ENCODE data around the gene SREBF1. TPM values are rescaled to one million over a fixed set of nuclear protein-coding genes. Genes with fewer than 3 reads are reported as not detected.

SREBF1 gene
- total and polyA plus RNA-seq, 2 experiments from 2014 or later = 39.6 to 85.3 TPM

- Mint-ChIP-seq H3K36me3 (ENCODE audit: low read depth) (no peaks in the 10 kb centered on the region), H3K27ac (no peak overlapping the region), H3K9me3 (no peaks in the 10 kb centered on the region; the same call in 2 of the 3 replicates), H3K4me3 (no peak overlapping the region), H3K4me1 (peaks cover 18% of the 10 kb centered on the region), H3K27me3 (ENCODE audit: insufficient read depth, low read depth, poor library complexity) (peaks cover 22% of the 10 kb centered on the region)
- Histone ChIP-seq H3K27ac (ENCODE audit: low read depth) (no peak overlapping the region), H2AFZ (no peak overlapping the region), H3K4me3 (no peak overlapping the region), H3K27me3 (ENCODE audit: insufficient read depth) (peaks cover 28% of the 10 kb centered on the region), H3K79me2 (replicated peaks; ENCODE audit: insufficient read depth) (no peaks in the 10 kb centered on the region), H3F3A (replicated peaks; ENCODE audit: low read depth) (peaks cover 13% of the 10 kb centered on the region; the same call in 1 of the 2 replicates), H3K4me2 (peak overlapping the region; percentile 21; the same call in 1 of the 2 replicates), H3K36me3 (ENCODE audit: insufficient read depth) (no peaks in the 10 kb centered on the region), H3K4me1 (ENCODE audit: insufficient read depth) (peaks cover 25% of the 10 kb centered on the region), H4K20me1 (replicated peaks; ENCODE audit: insufficient read depth) (no peaks in the 10 kb centered on the region), H3K9me2 (ENCODE audit: insufficient read depth) (no peaks in the 10 kb centered on the region)
- no peak for DNase-seq (ENCODE audit: low spot score)
- no peak for ATAC-seq
- TF ChIP-seq STAT1 (IDR thresholded peaks at IDR 0.05; ENCODE audit: unreplicated experiment) = no peak
- TF ChIP-seq ZNF331 (CRISPR knock-in tag; IDR thresholded peaks at IDR 0.05; ENCODE audit: low read depth) = no peak
These were observed 58.3 kb downstream of the SREBF1 start for GRCh38 chr17:17778308-17779014.

- no peak overlapping the region for H3K4me3 Mint-ChIP-seq
- no peak for DNase-seq (ENCODE audit: low spot score)
- Histone ChIP-seq H3K9me2 (ENCODE audit: insufficient read depth) (no peaks in the 10 kb centered on the region), H3K4me3 (no peak overlapping the region), H3K27ac (ENCODE audit: low read depth) (no peak overlapping the region), H3K36me3 (ENCODE audit: insufficient read depth) (no peaks in the 10 kb centered on the region), H3K4me1 (ENCODE audit: insufficient read depth) (peaks cover 25% of the 10 kb centered on the region), H3K79me2 (replicated peaks; ENCODE audit: insufficient read depth) (no peaks in the 10 kb centered on the region), H3K27me3 (ENCODE audit: insufficient read depth) (peaks cover 26% of the 10 kb centered on the region), H3K4me2 (no peak overlapping the region), H4K20me1 (replicated peaks; ENCODE audit: insufficient read depth) (no peaks in the 10 kb centered on the region), H2AFZ (no peak overlapping the region), H3F3A (replicated peaks; ENCODE audit: low read depth) (peaks cover 12% of the 10 kb centered on the region; the same call in 1 of the 2 replicates)
- H3K27ac Mint-ChIP-seq = no peak overlapping the region
- peaks cover 22% of the 10 kb centered on the region for H3K27me3 Mint-ChIP-seq (ENCODE audit: insufficient read depth, low read depth, poor library complexity)
- peaks cover 18% of the 10 kb centered on the region for H3K4me1 Mint-ChIP-seq
- no peaks in the 10 kb centered on the region for H3K36me3 Mint-ChIP-seq (ENCODE audit: low read depth)
- ATAC-seq = no peak
- H3K9me3 Mint-ChIP-seq = no peaks in the 10 kb centered on the region; the same call in 2 of the 3 replicates
- TF ChIP-seq ZNF331 (CRISPR knock-in tag; IDR thresholded peaks at IDR 0.05; ENCODE audit: low read depth) (no peak), CTCF (conservative IDR thresholded peaks at IDR 0.05; ENCODE audit: low read depth in 2 of 2) (no peak), JUNB (IDR thresholded peaks at IDR 0.05; ENCODE audit: unreplicated experiment) (no peak), ZNF462 (CRISPR knock-in tag; IDR thresholded peaks at IDR 0.05) (no peak), EZH2 (IDR thresholded peaks at IDR 0.05; ENCODE audit: low read depth, unreplicated experiment) (no peak), ZNF114 (CRISPR knock-in tag; IDR thresholded peaks at IDR 0.05) (no peak), REST (IDR thresholded peaks at IDR 0.05; ENCODE audit: unreplicated experiment) (no peak), NANOG (IDR thresholded peaks at IDR 0.05; ENCODE audit: borderline replicate concordance) (no peak), STAT1 (IDR thresholded peaks at IDR 0.05; ENCODE audit: unreplicated experiment) (no peak)
These were observed 59.9 kb downstream of the SREBF1 start for GRCh38 chr17:17776889-17777288.
